H1 (cell line): ENCODE data around the gene KCTD16. TPM values are rescaled to one million over a fixed set of nuclear protein-coding genes. Genes with fewer than 3 reads are reported as not detected.

Source experiments
- CBX8 ChIP-seq: fragments of 300-800, 300-1000 bp; sonication (generic); IDR thresholded peaks from 2 replicates; pipeline ENCODE4 v1.7.1; 2016; ENCODE audit warnings: low read depth, low read length, borderline replicate concordance
- RAD21 ChIP-seq, 2 experiments: IDR thresholded peaks in 1 of 2; conservative IDR thresholded peaks in 1 of 2; 2 replicates each; pipeline ENCODE4 v1.6.1; 2011; ENCODE audit warnings: low read depth in 2 of 2, low read length in 2 of 2, improper control_type of control experiment in 1 of 2, inconsistent platforms in 1 of 2, mild to moderate bottlenecking in 1 of 2, moderate library complexity in 1 of 2
- YY1 ChIP-seq: IDR thresholded peaks from 2 replicates; pipeline ENCODE4 v1.6.1; 2011; ENCODE audit warnings: low read depth, mild to moderate bottlenecking, low read length
- polyA plus RNA-seq, 7 experiments: library from polyadenylated mRNA; depleted of rRNA in 3 of 7; stranded (reverse) in 5 of 7; unstranded in 2 of 7; fragments of >200 nt in 5 of 7; fragments of 200-250 nt in 2 of 7; gene quantifications; 1 replicate in 5 of 7; 2 replicates in 1 of 7; 4 replicates in 1 of 7; pipeline versions ENCODE4 v1.2.1 to v1.2.3, GENCODE V29; 2011 to 2013; ENCODE audit warnings: missing spikeins in 2 of 7, mixed read lengths in 2 of 7
- total RNA-seq: library from RNA; stranded (reverse); fragmentation: NEBNext Ultra II Directional; extraction: Animal tissue kit (Norgen Biotek cat#: 25700); gene quantifications from 2 replicates; pipeline ENCODE4 v1.2.1, GENCODE V29; 2021
- TF ChIP-seq, protein P1 (sequence below): fragments of 300-600 bp; sonication (generic); IDR thresholded peaks from 2 replicates; pipeline ENCODE4 v1.7.1; 2012; ENCODE audit warnings: low read length, moderate library complexity, mild to moderate bottlenecking, inconsistent platforms; ENCODE audit not compliant: insufficient replicate concordance

KCTD16 gene
- total and polyA plus RNA-seq, 2 of the 8 experiments (the other 6 are each of a cell fraction or from before 2014, with no cell fraction given), result 0.03 to 0.24 TPM

DNA sequence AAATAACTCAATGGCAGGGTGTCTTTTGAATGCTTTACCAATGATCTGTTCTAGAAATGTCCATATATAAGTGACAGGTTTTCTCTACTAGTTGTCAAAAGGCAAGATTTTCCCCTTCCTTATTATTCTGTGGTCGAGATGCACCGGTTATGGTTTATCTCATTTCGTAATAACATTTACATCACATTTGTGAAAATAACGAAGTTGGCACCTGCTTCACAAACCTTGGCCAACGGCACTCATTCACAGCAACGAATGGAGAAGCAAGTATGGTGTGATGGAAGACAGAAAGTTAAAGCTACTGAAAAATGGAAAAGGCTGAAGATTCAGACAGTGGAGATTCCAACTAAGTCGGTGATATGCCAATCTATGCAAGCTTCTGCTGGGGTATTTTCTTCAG lies 235.8 kb downstream of the KCTD16 start (continued):
- TF ChIP-seq, protein P1, sequence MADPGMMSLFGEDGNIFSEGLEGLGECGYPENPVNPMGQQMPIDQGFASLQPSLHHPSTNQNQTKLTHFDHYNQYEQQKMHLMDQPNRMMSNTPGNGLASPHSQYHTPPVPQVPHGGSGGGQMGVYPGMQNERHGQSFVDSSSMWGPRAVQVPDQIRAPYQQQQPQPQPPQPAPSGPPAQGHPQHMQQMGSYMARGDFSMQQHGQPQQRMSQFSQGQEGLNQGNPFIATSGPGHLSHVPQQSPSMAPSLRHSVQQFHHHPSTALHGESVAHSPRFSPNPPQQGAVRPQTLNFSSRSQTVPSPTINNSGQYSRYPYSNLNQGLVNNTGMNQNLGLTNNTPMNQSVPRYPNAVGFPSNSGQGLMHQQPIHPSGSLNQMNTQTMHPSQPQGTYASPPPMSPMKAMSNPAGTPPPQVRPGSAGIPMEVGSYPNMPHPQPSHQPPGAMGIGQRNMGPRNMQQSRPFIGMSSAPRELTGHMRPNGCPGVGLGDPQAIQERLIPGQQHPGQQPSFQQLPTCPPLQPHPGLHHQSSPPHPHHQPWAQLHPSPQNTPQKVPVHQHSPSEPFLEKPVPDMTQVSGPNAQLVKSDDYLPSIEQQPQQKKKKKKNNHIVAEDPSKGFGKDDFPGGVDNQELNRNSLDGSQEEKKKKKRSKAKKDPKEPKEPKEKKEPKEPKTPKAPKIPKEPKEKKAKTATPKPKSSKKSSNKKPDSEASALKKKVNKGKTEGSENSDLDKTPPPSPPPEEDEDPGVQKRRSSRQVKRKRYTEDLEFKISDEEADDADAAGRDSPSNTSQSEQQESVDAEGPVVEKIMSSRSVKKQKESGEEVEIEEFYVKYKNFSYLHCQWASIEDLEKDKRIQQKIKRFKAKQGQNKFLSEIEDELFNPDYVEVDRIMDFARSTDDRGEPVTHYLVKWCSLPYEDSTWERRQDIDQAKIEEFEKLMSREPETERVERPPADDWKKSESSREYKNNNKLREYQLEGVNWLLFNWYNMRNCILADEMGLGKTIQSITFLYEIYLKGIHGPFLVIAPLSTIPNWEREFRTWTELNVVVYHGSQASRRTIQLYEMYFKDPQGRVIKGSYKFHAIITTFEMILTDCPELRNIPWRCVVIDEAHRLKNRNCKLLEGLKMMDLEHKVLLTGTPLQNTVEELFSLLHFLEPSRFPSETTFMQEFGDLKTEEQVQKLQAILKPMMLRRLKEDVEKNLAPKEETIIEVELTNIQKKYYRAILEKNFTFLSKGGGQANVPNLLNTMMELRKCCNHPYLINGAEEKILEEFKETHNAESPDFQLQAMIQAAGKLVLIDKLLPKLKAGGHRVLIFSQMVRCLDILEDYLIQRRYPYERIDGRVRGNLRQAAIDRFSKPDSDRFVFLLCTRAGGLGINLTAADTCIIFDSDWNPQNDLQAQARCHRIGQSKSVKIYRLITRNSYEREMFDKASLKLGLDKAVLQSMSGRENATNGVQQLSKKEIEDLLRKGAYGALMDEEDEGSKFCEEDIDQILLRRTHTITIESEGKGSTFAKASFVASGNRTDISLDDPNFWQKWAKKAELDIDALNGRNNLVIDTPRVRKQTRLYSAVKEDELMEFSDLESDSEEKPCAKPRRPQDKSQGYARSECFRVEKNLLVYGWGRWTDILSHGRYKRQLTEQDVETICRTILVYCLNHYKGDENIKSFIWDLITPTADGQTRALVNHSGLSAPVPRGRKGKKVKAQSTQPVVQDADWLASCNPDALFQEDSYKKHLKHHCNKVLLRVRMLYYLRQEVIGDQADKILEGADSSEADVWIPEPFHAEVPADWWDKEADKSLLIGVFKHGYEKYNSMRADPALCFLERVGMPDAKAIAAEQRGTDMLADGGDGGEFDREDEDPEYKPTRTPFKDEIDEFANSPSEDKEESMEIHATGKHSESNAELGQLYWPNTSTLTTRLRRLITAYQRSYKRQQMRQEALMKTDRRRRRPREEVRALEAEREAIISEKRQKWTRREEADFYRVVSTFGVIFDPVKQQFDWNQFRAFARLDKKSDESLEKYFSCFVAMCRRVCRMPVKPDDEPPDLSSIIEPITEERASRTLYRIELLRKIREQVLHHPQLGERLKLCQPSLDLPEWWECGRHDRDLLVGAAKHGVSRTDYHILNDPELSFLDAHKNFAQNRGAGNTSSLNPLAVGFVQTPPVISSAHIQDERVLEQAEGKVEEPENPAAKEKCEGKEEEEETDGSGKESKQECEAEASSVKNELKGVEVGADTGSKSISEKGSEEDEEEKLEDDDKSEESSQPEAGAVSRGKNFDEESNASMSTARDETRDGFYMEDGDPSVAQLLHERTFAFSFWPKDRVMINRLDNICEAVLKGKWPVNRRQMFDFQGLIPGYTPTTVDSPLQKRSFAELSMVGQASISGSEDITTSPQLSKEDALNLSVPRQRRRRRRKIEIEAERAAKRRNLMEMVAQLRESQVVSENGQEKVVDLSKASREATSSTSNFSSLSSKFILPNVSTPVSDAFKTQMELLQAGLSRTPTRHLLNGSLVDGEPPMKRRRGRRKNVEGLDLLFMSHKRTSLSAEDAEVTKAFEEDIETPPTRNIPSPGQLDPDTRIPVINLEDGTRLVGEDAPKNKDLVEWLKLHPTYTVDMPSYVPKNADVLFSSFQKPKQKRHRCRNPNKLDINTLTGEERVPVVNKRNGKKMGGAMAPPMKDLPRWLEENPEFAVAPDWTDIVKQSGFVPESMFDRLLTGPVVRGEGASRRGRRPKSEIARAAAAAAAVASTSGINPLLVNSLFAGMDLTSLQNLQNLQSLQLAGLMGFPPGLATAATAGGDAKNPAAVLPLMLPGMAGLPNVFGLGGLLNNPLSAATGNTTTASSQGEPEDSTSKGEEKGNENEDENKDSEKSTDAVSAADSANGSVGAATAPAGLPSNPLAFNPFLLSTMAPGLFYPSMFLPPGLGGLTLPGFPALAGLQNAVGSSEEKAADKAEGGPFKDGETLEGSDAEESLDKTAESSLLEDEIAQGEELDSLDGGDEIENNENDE, result no peak
- TF ChIP-seq RAD21 (IDR thresholded peaks at IDR 0.05 in 1 of 2, conservative IDR thresholded peaks at IDR 0.05 in 1 of 2; ENCODE audit: low read depth in 2 of 2, low read length in 2 of 2) (no peak), YY1 (no peak), CBX8 (no peak)
- TF ChIP-seq, all 59 proteins: peak for 0
